ENCODE data around the gene CNTNAP5. TPM values are rescaled to one million over a fixed set of nuclear protein-coding genes. Genes with fewer than 3 reads are reported as not detected.

The CNTNAP5 gene
- total RNA-seq, 1 experiment from 2014 or later, result 0.48 TPM

DNA sequence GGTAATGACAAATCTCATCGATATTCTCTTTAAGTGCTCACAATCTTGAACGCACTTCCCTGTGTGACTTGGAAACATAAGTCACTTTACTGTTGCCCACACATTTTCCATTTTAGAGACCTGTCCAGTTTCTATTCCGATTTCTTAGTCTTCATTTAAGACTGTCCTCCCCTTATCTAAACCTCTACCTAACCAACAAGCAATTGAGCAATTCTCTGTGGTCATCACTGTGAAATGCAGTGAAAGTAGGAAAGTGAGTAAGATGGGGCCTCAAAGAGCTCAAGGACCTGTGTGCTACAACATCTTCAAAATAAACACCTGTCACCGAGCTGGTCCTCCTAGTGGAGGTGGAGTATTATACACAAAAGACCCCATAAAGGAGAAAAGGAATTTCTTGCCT, 184.4 kb downstream of the CNTNAP5 start:
- Histone ChIP-seq H3K56ac (ENCODE audit: insufficient read length, low read depth, low read length) (no peak overlapping the region), H2BK15ac (ENCODE audit: low read depth, low read length) (no peak overlapping the region), H3K4me2 (ENCODE audit: insufficient read depth, insufficient read length, low read length) (no peak overlapping the region), H3K4me1 (ENCODE audit: insufficient read depth, low read length) (no peaks in the 10 kb centered on the region; the same call in none of the 2 replicates), H3K14ac (ENCODE audit: insufficient read depth, low read length) (no peak overlapping the region), H4K91ac (ENCODE audit: insufficient read length, low read depth, low read length) (no peak overlapping the region), H2AFZ (ENCODE audit: low read length) (no peak overlapping the region), H3K4ac (ENCODE audit: low read depth, low read length) (no peak overlapping the region), H3K18ac (ENCODE audit: insufficient read length, low read depth, low read length) (no peak overlapping the region), H3K23me2 (ENCODE audit: insufficient read length, low read depth, low read length, poor library complexity, severe bottlenecking) (no peaks in the 10 kb centered on the region), H3K9me3 (ENCODE audit: control insufficient read depth, low read depth, low read length) (no peaks in the 10 kb centered on the region), H2BK12ac (ENCODE audit: insufficient read length, low read depth, low read length) (no peak overlapping the region), H3K23ac (ENCODE audit: insufficient read length, low read depth, low read length) (no peak overlapping the region), H4K20me1 (ENCODE audit: control insufficient read depth, insufficient read depth, insufficient read length) (no peaks in the 10 kb centered on the region), H3T11ph (ENCODE audit: low read length) (no peak overlapping the region), H3K79me2 (ENCODE audit: insufficient read depth, low read length) (no peaks in the 10 kb centered on the region), H3K27ac (ENCODE audit: insufficient read length, low read depth, low read length) (no peak overlapping the region), H4K5ac (ENCODE audit: insufficient read length, low read depth, low read length) (no peak overlapping the region), H2AK5ac (ENCODE audit: insufficient read length, low read length) (no peak overlapping the region), H2BK120ac (ENCODE audit: low read depth, low read length, poor library complexity, severe bottlenecking) (no peak overlapping the region), H2BK5ac (ENCODE audit: insufficient read length, low read length) (no peak overlapping the region), H4K8ac (replicated peaks; ENCODE audit: insufficient read length, low read depth, low read length) (no peak overlapping the region), H3K79me1 (ENCODE audit: insufficient read depth, low read depth, low read length, poor library complexity, severe bottlenecking) (no peaks in the 10 kb centered on the region), H3K27me3 (ENCODE audit: insufficient read depth, low read length) (no peaks in the 10 kb centered on the region), H3K9ac (ENCODE audit: extremely low read depth, insufficient read length, low read length) (no peak overlapping the region), H2BK20ac (ENCODE audit: low read depth, low read length, poor library complexity, severe bottlenecking) (no peak overlapping the region)
- DNase-seq, result no peak
- no peak overlapping the region for H3K27ac Mint-ChIP-seq
- no CpG with 5 or more reads among the region's 4 CpGs for WGBS (ENCODE audit: extremely low coverage, insufficient read length, low lambda C conversion rate)
- TF ChIP-seq, protein P1, sequence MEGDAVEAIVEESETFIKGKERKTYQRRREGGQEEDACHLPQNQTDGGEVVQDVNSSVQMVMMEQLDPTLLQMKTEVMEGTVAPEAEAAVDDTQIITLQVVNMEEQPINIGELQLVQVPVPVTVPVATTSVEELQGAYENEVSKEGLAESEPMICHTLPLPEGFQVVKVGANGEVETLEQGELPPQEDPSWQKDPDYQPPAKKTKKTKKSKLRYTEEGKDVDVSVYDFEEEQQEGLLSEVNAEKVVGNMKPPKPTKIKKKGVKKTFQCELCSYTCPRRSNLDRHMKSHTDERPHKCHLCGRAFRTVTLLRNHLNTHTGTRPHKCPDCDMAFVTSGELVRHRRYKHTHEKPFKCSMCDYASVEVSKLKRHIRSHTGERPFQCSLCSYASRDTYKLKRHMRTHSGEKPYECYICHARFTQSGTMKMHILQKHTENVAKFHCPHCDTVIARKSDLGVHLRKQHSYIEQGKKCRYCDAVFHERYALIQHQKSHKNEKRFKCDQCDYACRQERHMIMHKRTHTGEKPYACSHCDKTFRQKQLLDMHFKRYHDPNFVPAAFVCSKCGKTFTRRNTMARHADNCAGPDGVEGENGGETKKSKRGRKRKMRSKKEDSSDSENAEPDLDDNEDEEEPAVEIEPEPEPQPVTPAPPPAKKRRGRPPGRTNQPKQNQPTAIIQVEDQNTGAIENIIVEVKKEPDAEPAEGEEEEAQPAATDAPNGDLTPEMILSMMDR (conservative IDR thresholded peaks at IDR 0.05), result no peak
- H3K4me1 Mint-ChIP-seq, result peaks cover 10% of the 10 kb centered on the region in 2 experiments
- H3K36me3 Mint-ChIP-seq (ENCODE audit: insufficient read depth in 1 of 3, low read depth in 3 of 3), result peaks cover 0 to 11% (median 3%) of the 10 kb centered on the region in 3 experiments; a peak in 4 of 7 replicates
- no peak overlapping the region for H3K4me3 Mint-ChIP-seq
- no peaks in the 10 kb centered on the region for H3K27me3 Mint-ChIP-seq (ENCODE audit: low read depth)
- H3K9me3 Mint-ChIP-seq, result peaks cover 7 to 9% of the 10 kb centered on the region in 2 experiments; a peak in 2 of 5 replicates
